LNCaP clone FGC (cell line): ENCODE measurements around the gene CNTN4.
A peak's percentile ranks its signal among the peaks of the same experiment; 100 is the strongest.

Source experiments
- DNase-seq: peaks from one replicate; pipeline ENCODE4 v3.0.0-alpha.2; 2011; ENCODE audit warnings: low read depth
- H3K4me3 ChIP-seq: 2 replicates; pipeline ENCODE4 v1.5.1; 2011; ENCODE audit warnings: mild to moderate bottlenecking, low read depth, low read length, control low read depth
- TF ChIP-seq, protein P1 (sequence below): IDR thresholded peaks from 2 replicates; pipeline ENCODE4 v1.5.1; 2012; ENCODE audit warnings: mild to moderate bottlenecking; ENCODE audit not compliant: control insufficient read depth, insufficient read depth; ENCODE audit errors: extremely low read depth

Gene CNTN4

DNA sequence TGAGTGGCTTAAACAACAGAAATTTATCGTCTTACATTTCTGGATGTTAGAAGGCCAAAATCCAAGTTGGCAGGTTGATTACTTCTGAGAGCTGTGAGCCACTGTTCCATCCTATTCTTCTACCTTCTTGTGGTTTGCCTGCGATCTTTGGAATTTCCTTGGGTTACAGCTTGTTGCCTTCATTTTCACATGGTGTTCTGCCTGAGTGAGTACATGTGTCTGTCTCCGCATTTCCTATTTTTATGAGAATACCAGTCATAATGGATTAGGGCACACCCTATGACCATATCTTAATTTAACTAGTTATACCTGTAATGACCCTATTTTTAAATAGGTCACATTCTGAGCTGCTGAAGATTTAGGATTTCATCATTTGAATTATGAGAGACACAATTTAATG is 294.3 kb downstream of the CNTN4 start:
- no peak for DNase-seq
- TF ChIP-seq, protein P1, sequence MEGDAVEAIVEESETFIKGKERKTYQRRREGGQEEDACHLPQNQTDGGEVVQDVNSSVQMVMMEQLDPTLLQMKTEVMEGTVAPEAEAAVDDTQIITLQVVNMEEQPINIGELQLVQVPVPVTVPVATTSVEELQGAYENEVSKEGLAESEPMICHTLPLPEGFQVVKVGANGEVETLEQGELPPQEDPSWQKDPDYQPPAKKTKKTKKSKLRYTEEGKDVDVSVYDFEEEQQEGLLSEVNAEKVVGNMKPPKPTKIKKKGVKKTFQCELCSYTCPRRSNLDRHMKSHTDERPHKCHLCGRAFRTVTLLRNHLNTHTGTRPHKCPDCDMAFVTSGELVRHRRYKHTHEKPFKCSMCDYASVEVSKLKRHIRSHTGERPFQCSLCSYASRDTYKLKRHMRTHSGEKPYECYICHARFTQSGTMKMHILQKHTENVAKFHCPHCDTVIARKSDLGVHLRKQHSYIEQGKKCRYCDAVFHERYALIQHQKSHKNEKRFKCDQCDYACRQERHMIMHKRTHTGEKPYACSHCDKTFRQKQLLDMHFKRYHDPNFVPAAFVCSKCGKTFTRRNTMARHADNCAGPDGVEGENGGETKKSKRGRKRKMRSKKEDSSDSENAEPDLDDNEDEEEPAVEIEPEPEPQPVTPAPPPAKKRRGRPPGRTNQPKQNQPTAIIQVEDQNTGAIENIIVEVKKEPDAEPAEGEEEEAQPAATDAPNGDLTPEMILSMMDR: peak; percentile 21; the same call in 1 of the 2 replicates
- H3K4me3 ChIP-seq: no peak overlapping the region

DNA sequence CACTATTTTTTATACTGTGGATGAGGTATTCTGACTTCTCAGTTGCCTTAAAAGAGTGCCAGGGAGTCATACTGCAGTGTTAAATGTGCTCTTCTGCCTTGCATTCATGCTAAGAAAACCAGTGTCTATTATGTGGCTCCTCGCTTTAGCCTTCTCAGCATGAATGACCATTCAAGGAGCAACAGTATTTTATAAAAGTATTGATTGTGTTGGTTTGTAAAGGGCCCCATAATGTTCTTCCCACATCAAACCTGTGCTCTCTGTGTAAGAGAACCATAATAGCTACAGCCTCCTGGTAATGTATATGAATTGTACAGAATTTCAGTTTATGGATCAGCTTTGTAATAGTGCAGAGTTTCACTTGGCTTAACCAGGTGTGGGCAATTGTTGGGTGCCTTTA is 316.4 kb downstream of the CNTN4 start:
- H3K4me3 ChIP-seq: no peak overlapping the region
- TF ChIP-seq, protein P1: no peak

DNA sequence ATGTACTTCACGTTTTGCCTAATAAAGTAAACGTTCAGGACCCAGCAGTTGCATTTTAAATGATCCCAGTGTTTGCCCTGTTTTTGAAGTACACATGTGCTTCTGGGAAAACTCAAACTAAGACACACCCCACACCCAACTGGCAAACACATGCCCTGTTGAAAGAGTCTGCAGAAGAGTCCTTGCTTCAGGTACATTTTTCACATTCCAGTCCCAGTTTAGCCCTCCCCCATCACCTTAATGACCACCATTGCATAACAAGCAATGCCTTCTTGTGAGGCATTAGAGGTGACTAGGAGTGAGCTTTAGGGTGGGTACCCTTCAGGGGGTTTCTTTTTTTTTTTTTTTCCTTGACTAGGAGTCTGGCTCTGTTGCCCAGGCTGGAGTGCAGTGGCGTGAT is 322.3 kb downstream of the CNTN4 start:
- TF ChIP-seq, protein P1: no peak
- no peak for DNase-seq
- no peak overlapping the region for H3K4me3 ChIP-seq

More for the DNA sequence above, 316.4 kb downstream of the CNTN4 start:
- DNase-seq: no peak

DNA sequence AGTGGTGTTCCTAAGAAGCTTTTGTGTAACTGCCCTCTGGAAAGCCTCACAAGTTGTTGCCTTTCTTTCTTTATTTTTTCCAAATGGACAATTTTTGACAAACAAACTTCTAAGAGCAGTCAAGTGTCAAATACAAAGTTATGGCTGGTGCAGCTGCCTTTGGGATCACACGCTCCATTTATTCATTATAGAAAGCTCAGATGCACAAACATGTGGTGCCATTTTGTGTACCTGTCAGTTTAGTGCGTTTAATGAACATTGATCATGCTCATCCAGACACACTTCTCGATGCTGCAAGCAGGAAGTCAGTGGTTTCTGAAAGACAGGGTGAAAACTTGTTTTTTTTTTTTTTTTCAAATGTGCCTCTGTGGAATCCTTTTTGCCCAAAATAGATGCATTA is 324.5 kb downstream of the CNTN4 start:
- H3K4me3 ChIP-seq: no peak overlapping the region
- no peak for DNase-seq
- TF ChIP-seq, protein P1: no peak

DNA sequence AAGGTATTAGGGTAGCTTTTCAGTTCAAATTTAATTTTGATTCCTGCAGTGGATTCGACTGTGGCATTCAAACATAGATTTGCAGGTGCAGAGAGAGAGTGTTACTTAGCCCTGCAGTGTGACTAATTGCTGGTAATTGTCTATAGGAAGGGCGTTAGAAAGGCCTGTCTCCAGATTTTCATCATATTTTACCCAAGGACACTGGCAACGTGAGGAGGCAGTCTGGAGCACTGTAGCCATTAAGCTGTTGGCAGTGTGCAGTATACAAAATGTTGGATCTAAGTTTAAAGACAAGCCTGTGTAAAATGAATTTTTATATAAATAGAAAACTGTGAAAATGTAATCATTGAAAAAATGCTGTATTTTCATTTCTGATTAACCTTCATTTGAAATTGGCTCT is 342.9 kb downstream of the CNTN4 start:
- no peak overlapping the region for H3K4me3 ChIP-seq
- no peak for DNase-seq
- TF ChIP-seq, protein P1: no peak

DNA sequence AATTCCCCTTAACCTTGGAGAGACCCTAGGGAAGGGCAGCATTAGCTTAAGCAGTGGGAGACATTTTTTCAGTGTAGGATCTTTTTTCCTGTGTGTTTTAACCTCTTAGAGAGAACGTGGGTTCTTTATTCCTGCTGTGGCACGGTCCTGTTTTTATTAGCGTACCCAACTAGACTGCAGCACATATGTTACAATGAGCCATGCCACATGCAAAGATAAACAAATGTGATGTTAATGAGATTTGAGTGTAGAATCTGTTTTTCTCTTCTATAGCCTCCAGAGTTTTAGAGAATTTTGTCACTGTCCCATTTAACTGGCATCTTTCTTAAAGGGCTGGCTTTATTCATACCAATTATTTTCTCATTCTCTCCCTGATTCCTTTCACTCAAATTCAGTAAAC is 347.5 kb downstream of the CNTN4 start:
- TF ChIP-seq, protein P1: no peak
- no peak overlapping the region for H3K4me3 ChIP-seq
- no peak for DNase-seq

DNA sequence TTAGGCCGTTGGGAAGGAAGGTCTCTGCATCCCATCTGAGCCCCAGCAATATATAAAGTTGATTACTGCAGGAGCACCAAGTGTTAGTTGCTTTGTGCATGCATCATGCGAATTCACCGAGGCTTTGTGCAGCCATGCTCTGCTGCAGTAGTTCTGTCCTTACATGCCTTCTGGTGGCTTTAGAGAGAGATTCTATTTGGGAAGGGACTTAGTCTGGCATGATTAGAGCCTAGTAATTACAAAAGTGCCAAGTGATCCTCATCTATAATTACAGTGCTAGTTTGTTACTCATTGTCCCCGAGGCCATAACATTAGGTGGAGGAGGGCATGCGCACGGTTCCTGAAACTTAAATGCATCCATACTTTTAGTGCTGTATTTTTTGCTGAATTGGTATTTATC is 353.6 kb downstream of the CNTN4 start:
- TF ChIP-seq, protein P1: no peak
- no peak for DNase-seq
- H3K4me3 ChIP-seq: no peak overlapping the region
